Activated naive CD4-positive, alpha-beta T cell treated with anti-CD3 and anti-CD28 coated beads, Interleukin-2, amount 10 ng/mL, durations not matched to agents 5 hours and 36 hours (primary cell): Measurements from ENCODE around the gene CTAGE4. TPM values are rescaled to one million over a fixed set of nuclear protein-coding genes. Genes with fewer than 3 reads are reported as not detected.

ENCODE experiments used
- total RNA-seq, 2 experiments: library from RNA; stranded (reverse); gene quantifications; one replicate each; pipeline ENCODE4 v1.2.3, GENCODE V29; 2021

CTAGE4 gene
- total RNA-seq = 1 to 10 TPM; 3.5 to 4.5 TPM

GRCh38 chr7:144183166-144183565, at the start of gene CTAGE4:
CTAGE4 (plus strand) TSS chr7:144183466; CDS start chr7:144183504, 38 bp downstream.

DNA sequence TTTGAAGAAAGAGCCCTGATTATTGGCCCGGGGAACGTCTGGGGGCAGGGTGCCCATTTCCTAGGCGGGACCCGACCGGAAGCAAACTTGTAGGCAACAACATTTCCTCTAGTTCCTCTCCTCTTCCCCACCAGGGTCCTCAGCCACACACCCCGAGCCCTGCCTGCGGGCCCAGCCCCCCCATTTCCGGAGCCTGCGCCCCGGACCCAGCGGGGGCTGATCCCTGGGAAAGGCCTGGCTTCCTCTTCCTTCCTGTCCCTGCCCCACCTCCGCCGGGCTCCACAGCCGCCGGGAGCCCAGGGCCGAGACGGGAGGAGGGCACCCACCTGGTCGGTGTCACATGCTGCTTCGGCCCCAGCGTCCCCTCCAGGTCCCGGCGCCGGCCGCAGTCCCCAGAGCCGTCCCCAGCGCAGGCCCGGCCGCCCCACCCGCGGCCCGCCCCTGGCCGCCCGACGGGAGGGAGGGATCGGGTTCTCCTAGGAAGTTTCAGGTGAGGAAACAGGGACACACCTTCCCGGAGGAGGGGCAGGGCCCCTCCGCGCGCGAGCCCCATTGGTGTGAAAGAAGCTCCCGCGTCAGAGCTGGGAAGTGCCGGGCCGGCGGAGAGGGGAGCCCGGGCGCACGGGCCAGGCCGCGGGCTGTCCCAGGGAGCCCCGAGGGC, 12.1 kb downstream of the CTAGE4 start, which contains the start of gene ARHGEF35:
Gene ARHGEF35, minus strand, starts transcription at position 622 of the 661 bp plus-strand sequence. CDS start 7,450 bp downstream, outside the sequence.

Other genes with a start within 250 kb of the CTAGE4 start
- not detected for gene OR2F2, start 248.2 kb upstream of the CTAGE4 start, total RNA-seq
- gene OR2F1, start 228.6 kb upstream of the CTAGE4 start, total RNA-seq = not detected
- gene OR6B1, start 183.1 kb upstream of the CTAGE4 start, total RNA-seq = not detected
- not detected for gene OR2A5, start 134.5 kb upstream of the CTAGE4 start, total RNA-seq
- not detected for gene OR2A25, start 113.7 kb upstream of the CTAGE4 start, total RNA-seq
- not detected for gene OR2A12, start 97.2 kb upstream of the CTAGE4 start, total RNA-seq
- gene OR2A2, start 73.9 kb upstream of the CTAGE4 start, total RNA-seq = not detected
- gene OR2A14, start 60.3 kb upstream of the CTAGE4 start, total RNA-seq = not detected
- 1 to 10 TPM; 7.2 to 7.7 TPM for gene ARHGEF35, start 12.4 kb downstream of the CTAGE4 start, total RNA-seq
- gene OR2A42, start 56.1 kb downstream of the CTAGE4 start, total RNA-seq = under 1 TPM in 1 of 2 experiments, not detected in 1; 0.10 TPM
- 1 to 10 TPM; 3.7 to 4.5 TPM for gene OR2A7, start 81.3 kb downstream of the CTAGE4 start, total RNA-seq
- 1 to 10 TPM; 1.6 to 2.1 TPM for gene CTAGE8, start 85.8 kb downstream of the CTAGE4 start, total RNA-seq
- gene OR2A1, start 129.0 kb downstream of the CTAGE4 start, total RNA-seq = under 1 TPM; 0.12 to 0.13 TPM
- gene ARHGEF5, start 171.9 kb downstream of the CTAGE4 start, total RNA-seq = 10 to 100 TPM; 10.5 to 13.4 TPM
- not detected for gene NOBOX, start 220.2 kb downstream of the CTAGE4 start, total RNA-seq